ENCODE measurements around the gene BRD2. TPM values are rescaled to one million over a fixed set of nuclear protein-coding genes. Genes with fewer than 3 reads are reported as not detected.
A peak's percentile ranks its signal among the peaks of the same experiment; 100 is the strongest.

BRD2 gene
- total RNA-seq, 1 experiment from 2014 or later, result 157 TPM

DNA sequence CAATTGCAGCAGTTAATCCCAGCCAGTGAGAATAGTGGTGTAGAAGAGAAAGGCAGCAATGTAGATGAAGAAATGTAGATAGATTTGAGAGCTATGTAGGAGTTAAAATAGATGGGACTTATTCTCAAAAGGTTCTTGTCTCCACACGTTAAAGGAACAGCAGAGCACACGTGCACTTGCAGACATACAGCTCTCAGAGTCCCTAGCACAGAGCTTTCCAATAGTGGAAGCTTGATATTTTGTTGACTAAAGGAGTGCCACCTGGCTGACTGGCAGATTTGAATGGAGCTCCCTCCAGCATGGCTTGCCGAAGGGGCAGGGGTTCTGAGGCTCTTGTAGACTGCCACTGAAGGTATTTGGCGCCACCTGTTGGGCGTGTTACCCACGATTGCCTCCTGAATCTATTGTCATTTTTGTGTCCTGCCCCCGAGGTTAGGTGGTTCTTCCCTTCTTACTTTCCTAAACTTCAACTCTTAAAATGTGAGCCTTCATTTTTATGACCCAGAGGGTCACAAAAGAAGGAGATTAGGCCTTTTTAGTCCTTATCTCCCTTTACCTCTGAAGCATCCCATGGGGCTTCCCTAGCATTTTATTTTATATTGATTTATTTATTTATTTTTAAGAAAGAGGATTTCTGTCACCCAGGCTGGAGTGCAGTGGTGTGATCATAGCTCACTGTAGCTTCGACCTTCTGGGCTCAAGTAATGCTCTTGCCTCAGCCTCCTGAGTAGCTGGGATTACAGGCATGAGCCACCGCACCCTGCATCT is 16.4 kb downstream of the BRD2 start:
- 0 out of 2 replicates have a peak overlapping the region, but pooled peaks have one; percentile 12 for H3K4me2 ChIP-seq
- peaks cover 33% of the 10 kb centered on the region for H4K20me1 ChIP-seq (ENCODE audit: insufficient read depth)
- TF ChIP-seq EZH2 (IDR thresholded peaks at IDR 0.05; ENCODE audit: low read depth) (no peak), CTCF (conservative IDR thresholded peaks at IDR 0.05) (peak; percentile 89)
- POLR2A ChIA-PET (ENCODE audit: unreplicated experiment), result interaction anchor here (0.6 to 1.8 kb wide), 9 partner anchors 11 to 288 kb away, joined by 3 to 20 read pairs (median 3); partner anchors contain the start of gene TAP2
- no peak overlapping the region for H2AFZ ChIP-seq
- no TSS peak for BruUV-seq (replicated peaks)
- CTCF ChIA-PET, result interaction anchor here (0.6 to 2.5 kb wide), 19 partner anchors 10 to 1014 kb away, joined by 3 to 31 read pairs (median 4); partner anchors contain the start of genes BRD2, HLA-DMA, HLA-DMB and HLA-DQB1
- H3K27ac ChIP-seq, result no peak overlapping the region
- 0 out of 2 replicates have a peak, but pooled peaks cover 18% of the 10 kb centered on the region for H3K27me3 ChIP-seq (ENCODE audit: insufficient read depth, low read depth)
- H3K79me2 ChIP-seq (ENCODE audit: low read depth), result 0 out of 2 replicates have a peak, but pooled peaks cover 2% of the 10 kb centered on the region
- H3K9me3 ChIP-seq (ENCODE audit: insufficient read depth, low read depth), result no peaks in the 10 kb centered on the region
- H3K4me1 ChIP-seq (replicated peaks; ENCODE audit: insufficient read depth), result 0 out of 2 replicates have a peak, but pooled peaks cover 4% of the 10 kb centered on the region
- H3K36me3 ChIP-seq (ENCODE audit: low read depth), result peaks cover 16% of the 10 kb centered on the region
- no peaks in the 10 kb centered on the region for H3K9me2 ChIP-seq (ENCODE audit: insufficient read depth)
- peak; percentile 85 for DNase-seq
- H3K4me3 ChIP-seq, result no peak overlapping the region
- H3F3A ChIP-seq (ENCODE audit: insufficient read depth, low read depth), result peaks cover 49% of the 10 kb centered on the region
- intact Hi-C loops (cut with micrococcal nuclease; ENCODE audit: unreplicated experiment), result loop anchor here (1.0 to 2.0 kb wide), 3 partner anchors 52 to 146 kb away; partner anchors contain the start of gene TAP2

DNA sequence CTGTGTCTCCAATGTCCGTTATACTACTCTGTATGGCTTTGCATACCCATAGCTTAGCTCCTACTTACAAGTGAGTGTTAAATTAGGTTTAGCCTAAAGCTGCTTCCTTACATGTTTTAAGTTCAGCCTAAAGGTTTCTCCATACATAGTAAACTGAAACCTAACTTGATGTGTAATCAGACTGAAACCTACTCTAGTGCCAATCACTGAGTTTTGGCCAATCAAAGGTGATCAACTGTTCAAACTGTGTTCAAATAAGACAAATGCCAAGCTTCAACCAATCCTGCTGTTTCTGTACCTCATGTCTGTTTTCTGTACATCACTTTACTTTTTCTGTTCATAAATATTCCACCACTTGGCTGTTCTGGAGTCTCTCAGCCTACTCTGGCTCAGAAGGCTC is 21.0 kb downstream of the BRD2 start:
- H3K9me3 ChIP-seq (ENCODE audit: insufficient read depth, low read depth), result no peaks in the 10 kb centered on the region
- no peak overlapping the region for H3K4me3 ChIP-seq

More for the DNA sequence above, 21.0 kb downstream of the BRD2 start:
- TF ChIP-seq CTCF (conservative IDR thresholded peaks at IDR 0.05) (no peak), EZH2 (IDR thresholded peaks at IDR 0.05; ENCODE audit: low read depth) (no peak)
- Histone ChIP-seq H3K27me3 (ENCODE audit: insufficient read depth, low read depth) (peaks cover 52% of the 10 kb centered on the region), H3K36me3 (ENCODE audit: low read depth) (no peaks in the 10 kb centered on the region), H3K79me2 (ENCODE audit: low read depth) (no peaks in the 10 kb centered on the region), H3K27ac (no peak overlapping the region), H2AFZ (no peak overlapping the region), H3K4me2 (no peak overlapping the region), H3K4me1 (replicated peaks; ENCODE audit: insufficient read depth) (0 out of 2 replicates have a peak, but pooled peaks cover 3% of the 10 kb centered on the region), H4K20me1 (ENCODE audit: insufficient read depth) (no peaks in the 10 kb centered on the region; the same call in 1 of the 2 replicates), H3K9me2 (ENCODE audit: insufficient read depth) (no peaks in the 10 kb centered on the region), H3F3A (ENCODE audit: insufficient read depth, low read depth) (peaks cover 3% of the 10 kb centered on the region; the same call in 1 of the 2 replicates)
- no peak for DNase-seq
- CTCF ChIA-PET, result interaction anchor here (0.6 kb wide), 1 partner anchor 419 kb away, joined by 3 read pairs; no protein-coding TSS in a partner anchor
- BruUV-seq (replicated peaks), result no TSS peak
- POLR2A ChIA-PET (ENCODE audit: unreplicated experiment), result interaction anchor here (0.7 to 1.3 kb wide), 2 partner anchors 18 to 89 kb away, joined by 3 to 5 read pairs; no protein-coding TSS in a partner anchor
- intact Hi-C loops (cut with micrococcal nuclease; ENCODE audit: unreplicated experiment), result no loop called here

Data from PC-9 (cell line).